ENCODE data around the gene PDZD8.
"Not testable (repeated sequence)": the region's sequence is repeated elsewhere in the genome, so short reads cannot be mapped to it uniquely, and the experiment has no call there.

Gene PDZD8

GRCh38 chr10:117342641-117343040, 32.6 kb downstream of the PDZD8 start:
- DNase-seq, result no peak

- DNase-seq, result no peak
These were observed 34.2 kb downstream of the PDZD8 start for GRCh38 chr10:117341061-117341460.

GRCh38 chr10:117339979-117340378, 35.3 kb downstream of the PDZD8 start:
- DNase-seq, result no peak

GRCh38 chr10:117339578-117339977, 35.7 kb downstream of the PDZD8 start:
- no peak for DNase-seq

GRCh38 chr10:117334926-117335325, 40.3 kb downstream of the PDZD8 start:
- DNase-seq, result no peak

GRCh38 chr10:117334066-117334465, 41.2 kb downstream of the PDZD8 start:
- DNase-seq, result no peak

- DNase-seq, result no peak
These were observed 48.0 kb downstream of the PDZD8 start for GRCh38 chr10:117327262-117327661.

GRCh38 chr10:117324367-117324766, 50.9 kb downstream of the PDZD8 start:
- DNase-seq, result no peak

- DNase-seq, result no peak
These were observed 53.0 kb downstream of the PDZD8 start for GRCh38 chr10:117322260-117322659.

GRCh38 chr10:117320050-117320665, 55.1 kb downstream of the PDZD8 start:
- no peak for DNase-seq

- DNase-seq, result no peak
These were observed 56.3 kb downstream of the PDZD8 start for GRCh38 chr10:117318909-117319308.

GRCh38 chr10:117316701-117317100, 58.5 kb downstream of the PDZD8 start:
- DNase-seq, result no peak

- DNase-seq, result no peak
These were observed 61.6 kb downstream of the PDZD8 start for GRCh38 chr10:117313641-117314040.

- DNase-seq, result no peak
These were observed 62.8 kb downstream of the PDZD8 start for GRCh38 chr10:117312430-117312829.

GRCh38 chr10:117311261-117311660, 64.0 kb downstream of the PDZD8 start:
- DNase-seq, result no peak

- no peak for DNase-seq
These were observed 68.6 kb downstream of the PDZD8 start for GRCh38 chr10:117306674-117307073.

GRCh38 chr10:117303451-117303850, 71.8 kb downstream of the PDZD8 start:
- DNase-seq, result not testable (repeated sequence)

GRCh38 chr10:117300671-117301070, 74.6 kb downstream of the PDZD8 start:
- DNase-seq, result no peak

GRCh38 chr10:117299435-117299834, 75.8 kb downstream of the PDZD8 start:
- DNase-seq, result no peak

GRCh38 chr10:117298219-117298618, 77.0 kb downstream of the PDZD8 start:
- no peak for DNase-seq

- DNase-seq, result no peak
These were observed 80.5 kb downstream of the PDZD8 start for GRCh38 chr10:117294735-117295134.

- no peak for DNase-seq
These were observed 81.1 kb downstream of the PDZD8 start for GRCh38 chr10:117294039-117294645.

GRCh38 chr10:117290872-117291271, 84.4 kb downstream of the PDZD8 start:
- not testable (repeated sequence) for DNase-seq

GRCh38 chr10:117284716-117285494, 90.3 kb downstream of the PDZD8 start:
- no peak for DNase-seq
